Mesendoderm (in vitro differentiated cells): ENCODE measurements around the gene TXNL1.

ENCODE experiments used
- DNase-seq: peaks from one replicate; pipeline ENCODE4 v3.0.0; 2013
- H2AK5ac ChIP-seq: 2 replicates; pipeline ENCODE4 v1.6.1; 2013; ENCODE audit warnings: low read length, inconsistent platforms
- H2BK120ac ChIP-seq: 2 replicates; pipeline ENCODE4 v1.6.1; 2013; ENCODE audit warnings: low read depth, mild to moderate bottlenecking, low read length, moderate library complexity, mixed read lengths
- H2BK15ac ChIP-seq: replicated peaks from 2 replicates; pipeline ENCODE4 v1.6.1; 2013; ENCODE audit warnings: low read depth, mild to moderate bottlenecking, moderate library complexity
- H2BK5ac ChIP-seq: 2 replicates; pipeline ENCODE4 v1.6.1; 2013; ENCODE audit warnings: low read length, inconsistent platforms
- H3K18ac ChIP-seq: 2 replicates; pipeline ENCODE4 v1.6.1; 2013; ENCODE audit warnings: mild to moderate bottlenecking, low read length, mixed read lengths
- H3K23ac ChIP-seq: one replicate; pipeline ENCODE4 v1.6.1; 2013; ENCODE audit warnings: low read length
- H3K27ac ChIP-seq: 2 replicates; pipeline ENCODE4 v1.5.1; 2013; ENCODE audit warnings: low read depth, mild to moderate bottlenecking, inconsistent platforms, low read length, moderate library complexity
- H3K27me3 ChIP-seq: 2 replicates; pipeline ENCODE4 v1.6.1; 2013; ENCODE audit warnings: low read length, control low read depth, mild to moderate bottlenecking, inconsistent platforms; ENCODE audit not compliant: insufficient read depth, poor library complexity
- H3K36me3 ChIP-seq: 2 replicates; pipeline ENCODE4 v1.6.1; 2013; ENCODE audit warnings: low read length, inconsistent platforms; ENCODE audit not compliant: control insufficient read depth, insufficient read depth
- H3K4ac ChIP-seq: one replicate; pipeline ENCODE4 v1.6.1; 2013; ENCODE audit warnings: low read depth, mild to moderate bottlenecking, low read length, moderate library complexity
- H3K4me1 ChIP-seq: 2 replicates; pipeline ENCODE4 v1.6.1; 2013; ENCODE audit warnings: low read depth, low read length, inconsistent platforms; ENCODE audit not compliant: control insufficient read depth
- H3K4me2 ChIP-seq: 2 replicates; pipeline ENCODE4 v1.6.1; 2013; ENCODE audit warnings: low read length
- H3K4me3 ChIP-seq: 2 replicates; pipeline ENCODE4 v1.5.1; 2013; ENCODE audit warnings: mild to moderate bottlenecking, low read length
- H3K56ac ChIP-seq: one replicate; pipeline ENCODE4 v1.6.1; 2013; ENCODE audit warnings: low read length
- H3K79me1 ChIP-seq: 2 replicates; pipeline ENCODE4 v1.6.1; 2013; ENCODE audit warnings: low read length, inconsistent platforms
- H3K79me2 ChIP-seq: 2 replicates; pipeline ENCODE4 v1.6.1; 2013; ENCODE audit warnings: mild to moderate bottlenecking, low read length; ENCODE audit not compliant: control insufficient read depth, insufficient read depth
- H3K9ac ChIP-seq: 2 replicates; pipeline ENCODE4 v1.6.1; 2013; ENCODE audit warnings: low read length, inconsistent platforms
- H4K5ac ChIP-seq: one replicate; pipeline ENCODE4 v1.6.1; 2013; ENCODE audit warnings: low read length
- H4K8ac ChIP-seq: one replicate; pipeline ENCODE4 v1.6.1; 2013; ENCODE audit warnings: low read depth, mild to moderate bottlenecking, control low read depth, low read length, moderate library complexity
- WGBS: extraction: QIAGEN DNeasy Blood & Tissue Kit; methylation state at CpG from one replicate; pipeline ENCODE4 v1.1.7; 2013; ENCODE audit warnings: low lambda C conversion rate, missing lambda C conversion rate; ENCODE audit not compliant: insufficient coverage; ENCODE audit errors: extremely low coverage; 5-methylcytosine and 5-hydroxymethylcytosine counted together

The TXNL1 gene

DNA sequence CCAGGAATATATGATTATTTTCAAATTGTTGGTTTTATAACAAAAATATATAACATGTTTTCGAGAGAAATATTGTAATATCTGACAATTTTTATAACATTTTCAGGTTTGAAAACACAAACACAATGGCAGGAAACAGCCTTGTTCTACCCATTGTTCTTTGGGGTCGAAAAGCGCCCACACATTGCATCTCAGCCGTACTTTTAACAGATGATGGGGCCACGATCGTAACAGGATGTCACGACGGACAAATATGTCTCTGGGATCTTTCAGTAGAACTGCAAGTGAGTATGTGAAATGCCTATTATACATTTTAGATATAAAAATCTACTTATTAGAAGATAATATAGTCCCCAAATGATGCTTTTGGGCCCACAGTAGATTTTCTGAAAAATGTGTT is 34.0 kb upstream of the TXNL1 start:
- H3K4me1 ChIP-seq = no peaks in the 10 kb centered on the region
- H3K23ac ChIP-seq = no peak overlapping the region
- H3K9ac ChIP-seq = no peak overlapping the region
- H3K4me3 ChIP-seq = no peak overlapping the region
- no peaks in the 10 kb centered on the region for H3K27me3 ChIP-seq
- no peak for DNase-seq
- H4K8ac ChIP-seq = no peak overlapping the region
- no peak overlapping the region for H2BK5ac ChIP-seq
- WGBS = no CpG with 5 or more reads among the region's 8 CpGs
- no peak overlapping the region for H2BK120ac ChIP-seq
- H3K18ac ChIP-seq = no peak overlapping the region
- H3K4ac ChIP-seq = no peak overlapping the region
- no peaks in the 10 kb centered on the region for H3K79me2 ChIP-seq
- no peak overlapping the region for H4K5ac ChIP-seq
- no peak overlapping the region for H2AK5ac ChIP-seq
- no peaks in the 10 kb centered on the region for H3K36me3 ChIP-seq
- no peak overlapping the region for H3K4me2 ChIP-seq
- H2BK15ac ChIP-seq = no peak overlapping the region
- no peak overlapping the region for H3K56ac ChIP-seq
- H3K27ac ChIP-seq = no peak overlapping the region
- no peaks in the 10 kb centered on the region for H3K79me1 ChIP-seq

DNA sequence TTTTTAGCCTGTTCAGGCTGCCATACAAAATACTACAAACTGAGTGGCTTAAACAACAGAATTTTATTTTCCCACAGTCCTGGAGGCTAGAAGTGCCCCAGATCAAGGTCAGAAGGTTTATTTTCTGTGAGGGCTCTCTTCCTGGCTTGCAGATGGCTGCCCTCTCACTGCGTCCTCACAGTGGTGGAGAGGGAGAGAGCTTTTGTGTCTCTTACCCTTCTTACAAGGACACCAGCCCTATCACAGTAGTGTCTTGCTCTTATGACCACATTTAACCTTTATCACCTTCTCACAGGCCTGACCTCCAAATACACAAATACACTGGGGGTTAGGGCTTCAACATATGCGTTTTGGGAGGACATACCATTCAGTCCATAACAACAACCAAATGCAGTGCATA is 24.5 kb upstream of the TXNL1 start:
- Histone ChIP-seq H3K27me3 (no peaks in the 10 kb centered on the region), H3K79me2 (no peaks in the 10 kb centered on the region), H3K4ac (no peak overlapping the region), H2BK15ac (no peak overlapping the region), H3K36me3 (no peaks in the 10 kb centered on the region), H2AK5ac (no peak overlapping the region), H4K8ac (no peak overlapping the region), H2BK5ac (no peak overlapping the region), H3K56ac (no peak overlapping the region), H4K5ac (no peak overlapping the region), H3K4me2 (no peak overlapping the region), H3K18ac (no peak overlapping the region), H3K4me1 (no peaks in the 10 kb centered on the region), H3K27ac (no peak overlapping the region), H3K9ac (no peak overlapping the region), H3K23ac (no peak overlapping the region), H2BK120ac (no peak overlapping the region), H3K79me1 (peaks cover 3% of the 10 kb centered on the region), H3K4me3 (no peak overlapping the region)
- DNase-seq = no peak
- no CpG with 5 or more reads among the region's 2 CpGs for WGBS

- Histone ChIP-seq H3K27ac (no peak overlapping the region), H3K36me3 (no peaks in the 10 kb centered on the region), H2AK5ac (no peak overlapping the region), H3K56ac (no peak overlapping the region), H3K18ac (no peak overlapping the region), H3K79me1 (peaks cover 3% of the 10 kb centered on the region), H3K23ac (no peak overlapping the region), H4K8ac (no peak overlapping the region), H3K4me2 (no peak overlapping the region), H3K9ac (no peak overlapping the region), H3K4ac (no peak overlapping the region), H2BK15ac (no peak overlapping the region), H4K5ac (no peak overlapping the region), H3K4me1 (no peaks in the 10 kb centered on the region), H3K4me3 (no peak overlapping the region), H2BK5ac (no peak overlapping the region), H3K79me2 (no peaks in the 10 kb centered on the region), H3K27me3 (no peaks in the 10 kb centered on the region), H2BK120ac (no peak overlapping the region)
- no peak for DNase-seq
- no CpG with 5 or more reads among the region's 5 CpGs for WGBS
Observed at GRCh38 chr18:56662502-56662901, 24.1 kb upstream of the TXNL1 start.

GRCh38 chr18:56662063-56662408 is 23.6 kb upstream of the TXNL1 start:
- Histone ChIP-seq H2AK5ac (no peak overlapping the region), H3K9ac (no peak overlapping the region), H2BK15ac (no peak overlapping the region), H3K4ac (no peak overlapping the region), H4K5ac (no peak overlapping the region), H3K27ac (no peak overlapping the region), H3K79me2 (no peaks in the 10 kb centered on the region), H3K36me3 (no peaks in the 10 kb centered on the region), H3K27me3 (no peaks in the 10 kb centered on the region), H3K4me1 (no peaks in the 10 kb centered on the region), H3K4me3 (no peak overlapping the region), H2BK5ac (no peak overlapping the region), H3K23ac (no peak overlapping the region), H4K8ac (no peak overlapping the region), H3K56ac (no peak overlapping the region), H3K79me1 (peaks cover 3% of the 10 kb centered on the region), H3K18ac (no peak overlapping the region), H3K4me2 (no peak overlapping the region), H2BK120ac (no peak overlapping the region)
- no peak for DNase-seq
- no CpG with 5 or more reads among the region's 4 CpGs for WGBS

DNA sequence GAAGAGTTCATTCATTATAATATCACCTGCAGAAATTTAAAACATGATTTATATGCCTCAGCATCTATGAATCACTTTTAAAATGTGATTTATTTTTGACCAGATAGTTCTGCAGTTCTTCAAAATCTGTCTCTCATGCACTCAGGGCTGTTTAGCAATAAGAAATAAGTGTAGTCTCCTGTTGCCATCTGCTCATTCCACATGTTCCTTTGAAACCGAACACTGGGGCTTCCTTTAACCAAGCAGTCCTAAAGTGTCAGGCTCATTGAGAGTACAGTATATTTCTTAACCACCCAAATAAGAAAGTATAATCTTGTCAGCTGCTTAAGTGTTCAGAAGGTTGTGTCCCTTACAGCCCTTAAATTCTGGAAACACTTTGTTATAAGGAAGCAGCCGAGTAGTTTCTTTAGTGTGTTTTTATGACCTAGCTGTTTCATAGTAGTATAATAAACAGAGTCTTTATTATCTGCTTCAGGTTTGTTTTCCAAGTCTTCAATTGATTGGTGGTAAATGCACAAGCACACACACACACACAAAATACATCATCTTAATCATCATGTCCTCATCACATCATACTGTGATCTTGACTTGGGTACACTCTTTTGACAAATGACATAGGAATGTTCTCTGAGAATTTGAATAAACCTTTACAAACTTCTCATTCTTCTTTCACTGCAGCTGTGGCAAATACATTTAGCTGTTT is 23.1 kb upstream of the TXNL1 start:
- Histone ChIP-seq H3K79me2 (no peaks in the 10 kb centered on the region), H2BK5ac (no peak overlapping the region), H2BK15ac (no peak overlapping the region), H3K9ac (no peak overlapping the region), H2AK5ac (no peak overlapping the region), H3K4me1 (no peaks in the 10 kb centered on the region), H3K23ac (no peak overlapping the region), H3K56ac (no peak overlapping the region), H3K27ac (no peak overlapping the region), H3K27me3 (no peaks in the 10 kb centered on the region), H4K5ac (no peak overlapping the region), H3K4me3 (no peak overlapping the region), H2BK120ac (no peak overlapping the region), H3K18ac (no peak overlapping the region), H3K36me3 (no peaks in the 10 kb centered on the region), H3K4ac (no peak overlapping the region), H4K8ac (no peak overlapping the region), H3K4me2 (no peak overlapping the region), H3K79me1 (peaks cover 3% of the 10 kb centered on the region)
- WGBS = no CpG with 5 or more reads among the region's 2 CpGs
- no peak for DNase-seq

DNA sequence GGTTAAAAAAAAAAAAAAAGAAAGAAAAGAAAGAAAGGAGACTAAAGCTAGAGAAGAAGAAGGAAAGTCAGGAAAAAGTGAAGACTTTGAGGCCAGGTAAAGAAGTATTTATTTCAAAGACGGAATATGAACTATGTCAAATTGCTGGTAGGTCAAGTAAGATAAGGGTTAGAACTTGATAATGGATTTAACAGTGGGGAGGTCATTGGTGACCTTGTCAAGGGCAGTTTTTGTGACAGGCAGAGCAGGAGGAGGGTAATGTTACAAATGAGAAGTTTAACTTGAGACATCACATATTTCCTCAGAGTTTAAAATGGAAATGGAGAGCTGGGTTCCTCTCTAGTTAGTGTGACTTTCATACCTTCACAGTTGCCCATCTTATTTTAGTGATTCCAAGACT is 22.3 kb upstream of the TXNL1 start:
- Histone ChIP-seq H3K23ac (no peak overlapping the region), H2BK120ac (no peak overlapping the region), H4K5ac (no peak overlapping the region), H2BK15ac (no peak overlapping the region), H4K8ac (no peak overlapping the region), H3K36me3 (no peaks in the 10 kb centered on the region), H2AK5ac (no peak overlapping the region), H3K4me3 (no peak overlapping the region), H3K4me1 (no peaks in the 10 kb centered on the region), H3K4me2 (no peak overlapping the region), H3K4ac (no peak overlapping the region), H3K79me1 (peaks cover 2% of the 10 kb centered on the region), H3K9ac (no peak overlapping the region), H2BK5ac (no peak overlapping the region), H3K79me2 (no peaks in the 10 kb centered on the region), H3K18ac (no peak overlapping the region), H3K27me3 (no peaks in the 10 kb centered on the region), H3K56ac (no peak overlapping the region), H3K27ac (no peak overlapping the region)
- no peak for DNase-seq
- WGBS = no CpG with 5 or more reads among the region's 1 CpG
